OCI-LY1 (cell line): ENCODE measurements around the gene HSPA9.

Experiments
- CTCF ChIP-seq: fragments of 200-600 bp; sonication (generic), shearing (Covaris generic); IDR thresholded peaks from 2 replicates; pipeline ENCODE4 v1.5.1; 2017; ENCODE audit warnings: mild to moderate bottlenecking, antibody characterized with exemption, low read length, moderate library complexity, mixed read lengths
- EZH2 ChIP-seq: fragments of 200-600 bp; sonication (generic), shearing (Covaris generic); IDR thresholded peaks from 2 replicates; pipeline ENCODE4 v1.8.0; 2017; ENCODE audit warnings: borderline replicate concordance, mixed run types, mild to moderate bottlenecking, antibody characterized with exemption, low read length, moderate library complexity, mixed read lengths

GRCh38 chr5:138580001-138580400 lies 4.8 kb upstream of the HSPA9 start:
- TF ChIP-seq CTCF (no peak), EZH2 (no peak)
